NCI-H1694 treated with DMSO at 0.1 percent for 48 hours (cell line): Measurements from ENCODE around the gene SAMD13.
A peak's percentile ranks its signal among the peaks of the same experiment; 100 is the strongest.

Experiments used
- DNase-seq: peaks from one replicate; lab custom pipeline; 2025; lab: John Stamatoyannopoulos, UW

SAMD13 gene

GRCh38 chr1:84301004-84301784, at the start of gene SAMD13:
TSS of gene SAMD13 (plus strand) at chr1:84301708. CDS start at chr1:84303235, 1,527 bp downstream.
- DNase-seq, result peak; percentile 88

- no peak for DNase-seq
Measured at GRCh38 chr1:84253036-84253435, 48.5 kb upstream of the SAMD13 start.

GRCh38 chr1:84253891-84254290, 47.6 kb upstream of the SAMD13 start:
- DNase-seq, result no peak

- DNase-seq, result no peak
Measured at GRCh38 chr1:84254703-84255238, 46.7 kb upstream of the SAMD13 start.

GRCh38 chr1:84255582-84255981, 45.9 kb upstream of the SAMD13 start:
- no peak for DNase-seq

- no peak for DNase-seq
Measured at GRCh38 chr1:84257617-84258016, 43.9 kb upstream of the SAMD13 start.

- DNase-seq, result no peak
Measured at GRCh38 chr1:84259376-84259775, 42.1 kb upstream of the SAMD13 start.

GRCh38 chr1:84259989-84260388, 41.5 kb upstream of the SAMD13 start:
- no peak for DNase-seq

- no peak for DNase-seq
Measured at GRCh38 chr1:84260852-84261518, 40.5 kb upstream of the SAMD13 start.

GRCh38 chr1:84264961-84265360, 36.5 kb upstream of the SAMD13 start:
- no peak for DNase-seq

- DNase-seq, result no peak
Measured at GRCh38 chr1:84265867-84266266, 35.6 kb upstream of the SAMD13 start.

GRCh38 chr1:84266748-84267147, 34.8 kb upstream of the SAMD13 start:
- no peak for DNase-seq

GRCh38 chr1:84267476-84267875, 34.0 kb upstream of the SAMD13 start:
- no peak for DNase-seq

- no peak for DNase-seq
Measured at GRCh38 chr1:84268346-84268745, 33.2 kb upstream of the SAMD13 start.

GRCh38 chr1:84269306-84269705, 32.2 kb upstream of the SAMD13 start:
- no peak for DNase-seq

GRCh38 chr1:84271441-84272151, 29.9 kb upstream of the SAMD13 start:
- DNase-seq, result no peak

- DNase-seq, result no peak
Measured at GRCh38 chr1:84272401-84272800, 29.1 kb upstream of the SAMD13 start.

- DNase-seq, result no peak
Measured at GRCh38 chr1:84277343-84278059, 24.0 kb upstream of the SAMD13 start.

- DNase-seq, result no peak
Measured at GRCh38 chr1:84278905-84279304, 22.6 kb upstream of the SAMD13 start.

- DNase-seq, result no peak
Measured at GRCh38 chr1:84280912-84281311, 20.6 kb upstream of the SAMD13 start.

- DNase-seq, result no peak
Measured at GRCh38 chr1:84282780-84283333, 18.7 kb upstream of the SAMD13 start.

GRCh38 chr1:84283381-84283780, 18.1 kb upstream of the SAMD13 start:
- DNase-seq, result no peak
